ENCODE data around the gene CDK4. TPM values are rescaled to one million over a fixed set of nuclear protein-coding genes. Genes with fewer than 3 reads are reported as not detected.
A peak's percentile ranks its signal among the peaks of the same experiment; 100 is the strongest.

Gene CDK4
- total RNA-seq, 1 donor from 2014 or later: 333 TPM

GRCh38 chr12:57732270-57732669 is 19.8 kb downstream of the CDK4 start:
- H3K27ac Mint-ChIP-seq (ENCODE audit: unreplicated experiment): no peak overlapping the region
- no peak for DNase-seq (ENCODE audit: low read depth, low spot score)
- TF ChIP-seq CTCF (conservative IDR thresholded peaks at IDR 0.05): no peak
- no peaks in the 10 kb centered on the region for H3K9me3 Mint-ChIP-seq
- H3K36me3 Mint-ChIP-seq (ENCODE audit: low read depth): peaks cover 2% of the 10 kb centered on the region
- H3K27me3 Mint-ChIP-seq (ENCODE audit: low read depth): peaks cover 100% of the 10 kb centered on the region
- H3K4me1 Mint-ChIP-seq: peaks cover 17% of the 10 kb centered on the region
- no peak overlapping the region for H3K4me3 Mint-ChIP-seq

- Mint-ChIP-seq H3K27me3 (ENCODE audit: low read depth) (peaks cover 100% of the 10 kb centered on the region), H3K4me1 (peaks cover 12% of the 10 kb centered on the region)
These were observed 20.6 kb downstream of the CDK4 start for GRCh38 chr12:57731411-57732080.

GRCh38 chr12:57730336-57731067 is 21.6 kb downstream of the CDK4 start:
- Mint-ChIP-seq H3K9me3 (no peaks in the 10 kb centered on the region), H3K27ac (ENCODE audit: unreplicated experiment) (no peak overlapping the region), H3K4me1 (peaks cover 9% of the 10 kb centered on the region), H3K36me3 (ENCODE audit: low read depth) (peaks cover 2% of the 10 kb centered on the region), H3K27me3 (ENCODE audit: low read depth) (peaks cover 98% of the 10 kb centered on the region), H3K4me3 (peak overlapping the region; percentile 25)
- no peak for TF ChIP-seq CTCF (conservative IDR thresholded peaks at IDR 0.05)
- no peak for DNase-seq (ENCODE audit: low read depth, low spot score)

More at GRCh38 chr12:57731411-57732080, 20.6 kb downstream of the CDK4 start:
- DNase-seq (ENCODE audit: low read depth, low spot score): no peak
- no peak overlapping the region for H3K27ac Mint-ChIP-seq (ENCODE audit: unreplicated experiment)
- no peak for TF ChIP-seq CTCF (conservative IDR thresholded peaks at IDR 0.05)
- H3K9me3 Mint-ChIP-seq: no peaks in the 10 kb centered on the region
- H3K4me3 Mint-ChIP-seq: no peak overlapping the region
- peaks cover 2% of the 10 kb centered on the region for H3K36me3 Mint-ChIP-seq (ENCODE audit: low read depth)

GRCh38 chr12:57729321-57729844 is 22.7 kb downstream of the CDK4 start:
- H3K4me1 Mint-ChIP-seq: peaks cover 8% of the 10 kb centered on the region
- no peak overlapping the region for H3K27ac Mint-ChIP-seq (ENCODE audit: unreplicated experiment)
- H3K27me3 Mint-ChIP-seq (ENCODE audit: low read depth): peaks cover 97% of the 10 kb centered on the region
- no peak for TF ChIP-seq CTCF (conservative IDR thresholded peaks at IDR 0.05)
- H3K36me3 Mint-ChIP-seq (ENCODE audit: low read depth): peaks cover 2% of the 10 kb centered on the region
- H3K4me3 Mint-ChIP-seq: peak overlapping the region; percentile 77
- H3K9me3 Mint-ChIP-seq: no peaks in the 10 kb centered on the region
- no peak for DNase-seq (ENCODE audit: low read depth, low spot score)

GRCh38 chr12:57727758-57728395 is 24.2 kb downstream of the CDK4 start:
- peaks cover 8% of the 10 kb centered on the region for H3K4me1 Mint-ChIP-seq
- no peak for DNase-seq (ENCODE audit: low read depth, low spot score)
- no peak overlapping the region for H3K27ac Mint-ChIP-seq (ENCODE audit: unreplicated experiment)
- peaks cover 97% of the 10 kb centered on the region for H3K27me3 Mint-ChIP-seq (ENCODE audit: low read depth)
- H3K9me3 Mint-ChIP-seq: no peaks in the 10 kb centered on the region
- peaks cover 2% of the 10 kb centered on the region for H3K36me3 Mint-ChIP-seq (ENCODE audit: low read depth)
- peak overlapping the region; percentile 69 for H3K4me3 Mint-ChIP-seq
- TF ChIP-seq CTCF (conservative IDR thresholded peaks at IDR 0.05): no peak

Measured in neural crest cell (in vitro differentiated cells).